Measurements from ENCODE around the gene MAPK1.

GRCh38 chr22:21819183-21819770 lies 48.2 kb downstream of the MAPK1 start:
- TF ChIP-seq EP300 (IDR thresholded peaks at IDR 0.05) (no peak), CTCF (IDR thresholded peaks at IDR 0.05) (no peak)

All from esophagus muscularis mucosa (tissue), 3 donors.